Right lobe of liver (tissue), 4 donors: ENCODE data around the gene CRB1.
"Not testable (repeated sequence)": the region's sequence is repeated elsewhere in the genome, so short reads cannot be mapped to it uniquely, and the experiment has no call there.

Experiments used
- POLR2A ChIP-seq: fragments of 450-650 bp; IDR thresholded peaks from one replicate; pipeline ENCODE4 v1.6.1; 2017; ENCODE audit warnings: antibody characterized with exemption, mild to moderate bottlenecking
- TF ChIP-seq, protein P1 (sequence below), 4 donors: fragments of 200-600 bp in 3 of 4; fragments of 450-650 bp in 1 of 4; IDR thresholded peaks; one replicate each; pipeline versions ENCODE4 v1.5.1 to v1.8.0; 2016 to 2022; ENCODE audit warnings: antibody characterized with exemption in 4 of 4, mild to moderate bottlenecking in 2 of 4
- donor health status: DM: no; HTN: no; CAD: no.
- donor health status: DM: no; HTN: no; CAD: no.
- donor health status: DM: no; HTN: yes; CAD: no.

DNA sequence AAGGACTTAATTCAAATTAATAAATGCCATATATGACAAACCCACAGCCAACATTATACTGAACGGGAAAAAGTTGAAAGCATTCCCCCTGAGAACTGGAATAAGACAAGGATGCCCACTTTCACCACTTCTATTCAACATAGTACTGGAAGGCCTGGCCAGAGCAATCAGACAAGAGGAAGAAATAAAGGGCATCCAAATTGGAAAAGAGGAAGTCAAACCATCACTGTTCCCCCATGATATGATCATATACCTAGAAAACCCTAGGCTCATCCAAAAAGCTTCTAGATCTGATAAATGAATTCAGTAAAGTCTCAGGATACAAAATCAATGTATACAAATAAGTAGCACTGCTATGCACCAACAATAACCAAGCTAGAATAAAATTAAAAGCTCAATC lies 223.5 kb downstream of the CRB1 start:
- TF ChIP-seq, protein P1, sequence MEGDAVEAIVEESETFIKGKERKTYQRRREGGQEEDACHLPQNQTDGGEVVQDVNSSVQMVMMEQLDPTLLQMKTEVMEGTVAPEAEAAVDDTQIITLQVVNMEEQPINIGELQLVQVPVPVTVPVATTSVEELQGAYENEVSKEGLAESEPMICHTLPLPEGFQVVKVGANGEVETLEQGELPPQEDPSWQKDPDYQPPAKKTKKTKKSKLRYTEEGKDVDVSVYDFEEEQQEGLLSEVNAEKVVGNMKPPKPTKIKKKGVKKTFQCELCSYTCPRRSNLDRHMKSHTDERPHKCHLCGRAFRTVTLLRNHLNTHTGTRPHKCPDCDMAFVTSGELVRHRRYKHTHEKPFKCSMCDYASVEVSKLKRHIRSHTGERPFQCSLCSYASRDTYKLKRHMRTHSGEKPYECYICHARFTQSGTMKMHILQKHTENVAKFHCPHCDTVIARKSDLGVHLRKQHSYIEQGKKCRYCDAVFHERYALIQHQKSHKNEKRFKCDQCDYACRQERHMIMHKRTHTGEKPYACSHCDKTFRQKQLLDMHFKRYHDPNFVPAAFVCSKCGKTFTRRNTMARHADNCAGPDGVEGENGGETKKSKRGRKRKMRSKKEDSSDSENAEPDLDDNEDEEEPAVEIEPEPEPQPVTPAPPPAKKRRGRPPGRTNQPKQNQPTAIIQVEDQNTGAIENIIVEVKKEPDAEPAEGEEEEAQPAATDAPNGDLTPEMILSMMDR (IDR thresholded peaks at IDR 0.05): not testable (repeated sequence)
- not testable (repeated sequence) for TF ChIP-seq POLR2A
